GM21576 (cell line): ENCODE measurements around the gene TNXB.

Experiments used
- ATAC-seq: cut with Tn5 transposase; IDR thresholded peaks from one replicate; pipeline ENCODE4 v1.9.1; 2021; ENCODE audit warnings: mild to moderate bottlenecking, moderate library complexity; ENCODE audit not compliant: unreplicated experiment

Gene TNXB

GRCh38 chr6:32087574-32088486 lies 21.3 kb downstream of the TNXB start:
- no peak for ATAC-seq

GRCh38 chr6:32086661-32087573 lies 22.2 kb downstream of the TNXB start:
- ATAC-seq = no peak

GRCh38 chr6:32085759-32086459 lies 23.2 kb downstream of the TNXB start:
- ATAC-seq = no peak

GRCh38 chr6:32084780-32085179 lies 24.4 kb downstream of the TNXB start:
- no peak for ATAC-seq

- ATAC-seq = no peak
These were observed 25.0 kb downstream of the TNXB start for GRCh38 chr6:32083812-32084768.

GRCh38 chr6:32082935-32083334 lies 26.2 kb downstream of the TNXB start:
- no peak for ATAC-seq

- no peak for ATAC-seq
These were observed 26.7 kb downstream of the TNXB start for GRCh38 chr6:32082478-32082877.

- no peak for ATAC-seq
These were observed 27.8 kb downstream of the TNXB start for GRCh38 chr6:32081168-32081990.

- ATAC-seq = no peak
These were observed 29.4 kb downstream of the TNXB start for GRCh38 chr6:32079566-32080290.

GRCh38 chr6:32076321-32076809 lies 32.8 kb downstream of the TNXB start:
- no peak for ATAC-seq

- no peak for ATAC-seq
These were observed 33.4 kb downstream of the TNXB start for GRCh38 chr6:32075781-32076180.

GRCh38 chr6:32074996-32075532 lies 34.1 kb downstream of the TNXB start:
- ATAC-seq = no peak

GRCh38 chr6:32073613-32074012 lies 35.5 kb downstream of the TNXB start:
- no peak for ATAC-seq

- no peak for ATAC-seq
These were observed 36.0 kb downstream of the TNXB start for GRCh38 chr6:32073101-32073500.

GRCh38 chr6:32070814-32071543 lies 38.2 kb downstream of the TNXB start:
- ATAC-seq = no peak

- ATAC-seq = no peak
These were observed 39.1 kb downstream of the TNXB start for GRCh38 chr6:32069878-32070515.

GRCh38 chr6:32069460-32069859 lies 39.7 kb downstream of the TNXB start:
- no peak for ATAC-seq
